Psoas muscle (tissue), 8 donors: ENCODE measurements around the gene ITGA4. TPM values are rescaled to one million over a fixed set of nuclear protein-coding genes. Genes with fewer than 3 reads are reported as not detected.

Experiments used
- ATAC-seq, 4 donors: fragments of 200-7000 bp; cut with Tn5 transposase; one replicate each; pipeline ENCODE4 v1.9.1; 2020; ENCODE audit warnings: moderate library complexity in 3 of 4, mild to moderate bottlenecking in 2 of 4
- DNase-seq, 2 donors: peaks; one replicate each; pipeline ENCODE4 v3.0.0-alpha.2; 2020
- H3K27ac ChIP-seq: fragments of 200-600 bp; one replicate; pipeline ENCODE4 v1.8.0; 2022
- H3K27me3 ChIP-seq, 3 donors: fragments of 200-600 bp in 1 of 3; one replicate each; pipeline versions ENCODE4 v1.6.1 to v1.8.0; 2013 to 2022; ENCODE audit warnings: low read length in 2 of 3, mild to moderate bottlenecking in 2 of 3, moderate library complexity in 1 of 3; ENCODE audit not compliant: insufficient read depth in 3 of 3
- H3K36me3 ChIP-seq, 2 donors: fragments of 200-600 bp in 1 of 2; one replicate each; pipeline versions ENCODE4 v1.6.1 to v1.8.0; 2013 to 2022; ENCODE audit warnings: low read depth in 1 of 2, mild to moderate bottlenecking in 1 of 2, moderate library complexity in 1 of 2; ENCODE audit not compliant: insufficient read depth in 1 of 2
- H3K4me1 ChIP-seq: fragments of 200-600 bp; one replicate; pipeline ENCODE4 v1.8.0; 2022
- H3K4me3 ChIP-seq: fragments of 200-600 bp; one replicate; pipeline ENCODE4 v1.8.0; 2022; ENCODE audit warnings: mild to moderate bottlenecking
- H3K9me3 ChIP-seq: fragments of 200-600 bp; one replicate; pipeline ENCODE4 v1.8.0; 2022
- WGBS, 3 donors: extraction: QIAGEN DNeasy Blood & Tissue Kit; methylation state at CpG; one replicate each; pipeline versions ENCODE4 v1.1.6 to v1.1.7; 2013; 5-methylcytosine and 5-hydroxymethylcytosine counted together
- intact Hi-C, 2 donors: fragments of 100-400 bp; cut with DNase I; formaldehyde crosslinking; loops; one replicate each; pipeline versions ENCODE4 v1.11.0 to v1.14.2; 2022
- polyA plus RNA-seq, 3 donors: library from polyadenylated mRNA; stranded (reverse); fragments of 200-250 nt; gene quantifications; one replicate each; pipeline ENCODE4 v1.2.3, GENCODE V29; 2013
- total RNA-seq, 4 donors: library from RNA; stranded (reverse); fragmentation: NEBNext Ultra II Directional in 2 of 4; extraction: Animal tissue kit (Norgen Biotek cat#: 25700) in 2 of 4; gene quantifications; one replicate each; pipeline versions ENCODE4 v1.2.1 to v1.2.4, GENCODE V29; 2021 to 2023
- TF ChIP-seq, protein P1 (sequence below): fragments of 200-600 bp; IDR thresholded peaks from one replicate; pipeline ENCODE4 v1.8.0; 2022; ENCODE audit warnings: antibody characterized with exemption
- donor health status: healthy with polysubstance abuse.
- donor health status: DM: no; HTN: no; CAD: no; lungs with moderate emphysema.
- donor health status: Bipolar disorder and iron deficiency.
- donor health status: healthy.
- donor health status: DM: yes; HTN: yes; CAD: no.
- donor health status: DM: no; HTN: no; CAD: no.
- donor health status: DM: no; HTN: no; CAD: no.
- donor health status: DM: yes; HTN: yes; CAD: no.

Gene ITGA4
- total and polyA plus RNA-seq, 7 donors, result 0.16 to 2.6 (median 0.85) TPM

DNA sequence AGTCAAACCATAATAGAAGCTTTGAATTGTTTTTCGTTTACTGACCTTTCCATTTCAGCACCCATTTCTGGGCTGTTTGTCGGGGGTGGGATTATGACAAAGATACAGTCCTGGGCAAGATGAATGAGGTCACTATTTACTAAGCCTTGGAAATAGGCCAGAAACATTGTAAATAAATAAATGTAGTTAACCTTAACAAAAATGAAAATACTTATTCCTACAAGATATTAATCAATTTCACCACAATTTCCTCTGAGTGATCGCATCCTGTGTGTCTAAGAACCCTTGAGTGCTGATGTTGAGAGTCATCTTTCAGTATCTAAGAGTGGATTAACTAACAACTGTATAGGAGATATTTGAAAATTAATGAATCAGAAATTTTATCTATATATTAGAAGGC is 14.0 kb downstream of the ITGA4 start:
- 83 to 87% (median 83%) methylated on average over 3 of the region's 3 CpGs for WGBS, 3 donors
- ATAC-seq (no peak), DNase-seq (no peak)
- H3K4me1 ChIP-seq, result no peaks in the 10 kb centered on the region
- TF ChIP-seq, protein P1, sequence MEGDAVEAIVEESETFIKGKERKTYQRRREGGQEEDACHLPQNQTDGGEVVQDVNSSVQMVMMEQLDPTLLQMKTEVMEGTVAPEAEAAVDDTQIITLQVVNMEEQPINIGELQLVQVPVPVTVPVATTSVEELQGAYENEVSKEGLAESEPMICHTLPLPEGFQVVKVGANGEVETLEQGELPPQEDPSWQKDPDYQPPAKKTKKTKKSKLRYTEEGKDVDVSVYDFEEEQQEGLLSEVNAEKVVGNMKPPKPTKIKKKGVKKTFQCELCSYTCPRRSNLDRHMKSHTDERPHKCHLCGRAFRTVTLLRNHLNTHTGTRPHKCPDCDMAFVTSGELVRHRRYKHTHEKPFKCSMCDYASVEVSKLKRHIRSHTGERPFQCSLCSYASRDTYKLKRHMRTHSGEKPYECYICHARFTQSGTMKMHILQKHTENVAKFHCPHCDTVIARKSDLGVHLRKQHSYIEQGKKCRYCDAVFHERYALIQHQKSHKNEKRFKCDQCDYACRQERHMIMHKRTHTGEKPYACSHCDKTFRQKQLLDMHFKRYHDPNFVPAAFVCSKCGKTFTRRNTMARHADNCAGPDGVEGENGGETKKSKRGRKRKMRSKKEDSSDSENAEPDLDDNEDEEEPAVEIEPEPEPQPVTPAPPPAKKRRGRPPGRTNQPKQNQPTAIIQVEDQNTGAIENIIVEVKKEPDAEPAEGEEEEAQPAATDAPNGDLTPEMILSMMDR, result no peak
- intact Hi-C loops, result no loop called here
- no peaks in the 10 kb centered on the region for H3K9me3 ChIP-seq
- no peak overlapping the region for H3K4me3 ChIP-seq
- H3K27ac ChIP-seq, result no peak overlapping the region
- H3K36me3 ChIP-seq, result no peaks in the 10 kb centered on the region
- peaks cover 0 to 6% (median 0%) of the 10 kb centered on the region in 3 donors for H3K27me3 ChIP-seq

DNA sequence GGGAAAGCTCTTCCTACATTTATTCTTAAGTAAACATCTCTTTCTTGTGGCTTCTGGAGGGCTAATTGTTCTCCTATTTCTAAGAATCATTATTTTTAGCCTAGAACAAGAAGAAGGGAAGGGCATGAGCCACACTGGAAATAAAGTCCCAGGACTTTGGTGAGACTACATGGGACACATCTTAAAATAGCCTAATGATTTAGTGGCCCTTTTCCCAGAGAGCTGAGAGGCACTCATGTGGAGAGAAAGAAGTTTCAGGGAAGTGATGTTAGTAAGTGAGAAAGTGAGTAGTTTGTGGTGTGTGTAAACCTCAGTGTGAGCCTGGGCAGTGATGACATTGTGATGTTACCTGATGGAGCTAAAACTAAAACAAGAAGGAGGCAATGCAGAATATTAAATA is 14.6 kb downstream of the ITGA4 start:
- Histone ChIP-seq H3K4me1 (no peaks in the 10 kb centered on the region), H3K4me3 (no peak overlapping the region), H3K36me3 (no peaks in the 10 kb centered on the region), H3K9me3 (no peaks in the 10 kb centered on the region), H3K27me3 (peaks cover 0 to 6% (median 0%) of the 10 kb centered on the region in 3 donors), H3K27ac (no peak overlapping the region)
- TF ChIP-seq, protein P1, result no peak
- ATAC-seq, result no peak
- intact Hi-C loops, result no loop called here
- no peak for DNase-seq

DNA sequence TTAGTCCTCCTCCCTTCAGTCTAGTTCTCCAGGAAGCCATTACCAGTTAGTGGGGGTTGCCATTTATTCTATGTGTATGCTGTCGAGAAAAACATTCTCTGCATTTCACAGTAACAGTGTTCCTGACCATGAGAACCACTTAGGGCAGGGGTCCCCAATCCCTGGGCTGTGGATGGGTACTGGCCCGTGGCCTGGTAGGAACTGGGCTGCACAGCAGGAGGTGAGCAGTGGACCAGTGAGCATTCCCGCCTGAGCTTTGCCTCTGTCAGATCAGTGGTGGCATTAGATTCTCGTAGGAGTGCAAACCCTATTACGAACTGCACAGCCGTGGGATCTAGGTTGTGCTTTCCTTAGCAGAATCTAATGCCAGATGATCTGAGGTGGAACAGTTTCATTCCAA is 15.8 kb downstream of the ITGA4 start:
- WGBS, 3 donors, result 86 to 89% (median 88%) methylated on average over 6 of the region's 6 CpGs
- Histone ChIP-seq H3K27me3 (peaks cover 0 to 2% (median 0%) of the 10 kb centered on the region in 3 donors), H3K4me1 (no peaks in the 10 kb centered on the region)

DNA sequence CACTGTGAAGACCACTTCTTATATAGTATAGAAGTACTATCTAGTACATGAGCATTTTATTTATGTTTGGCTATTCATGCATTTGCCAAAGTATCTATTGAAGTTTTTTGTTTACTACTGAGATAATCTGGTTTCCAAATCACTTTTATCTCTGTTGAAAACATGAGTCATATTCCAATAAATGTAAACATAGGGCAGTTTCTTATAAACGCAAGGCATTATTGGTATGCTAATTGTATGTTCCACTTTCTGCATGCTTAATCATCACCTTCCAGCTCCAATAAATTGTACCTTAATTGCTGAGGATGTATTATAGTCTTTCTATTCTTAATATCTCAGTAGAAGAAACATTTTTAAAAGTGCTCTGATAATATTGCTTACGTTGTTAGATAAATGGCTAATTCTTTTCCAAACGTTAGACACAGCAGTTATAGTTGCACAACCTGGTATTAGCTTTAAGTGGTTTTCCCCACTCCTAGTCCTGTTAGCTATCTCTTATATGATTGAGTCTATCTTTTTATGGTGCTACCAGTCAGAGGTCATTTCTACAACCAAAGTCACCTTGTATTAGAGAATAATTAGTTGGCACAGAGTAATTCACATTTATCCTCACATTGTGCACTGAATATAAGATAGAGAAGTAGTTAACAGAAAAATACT is 17.2 kb downstream of the ITGA4 start:
- no peaks in the 10 kb centered on the region for H3K36me3 ChIP-seq
- no peak overlapping the region for H3K27ac ChIP-seq
- no peak overlapping the region for H3K4me3 ChIP-seq
- intact Hi-C loops, result no loop called here
- TF ChIP-seq, protein P1, result no peak
- H3K27me3 ChIP-seq, result peaks cover 0 to 2% (median 0%) of the 10 kb centered on the region in 3 donors
- H3K4me1 ChIP-seq, result no peaks in the 10 kb centered on the region
- no peaks in the 10 kb centered on the region for H3K9me3 ChIP-seq
- DNase-seq (no peak), ATAC-seq (no peak)
- 54 to 68% (median 55%) methylated on average over 3 of the region's 3 CpGs for WGBS, 3 donors

More for the DNA sequence above, 15.8 kb downstream of the ITGA4 start:
- no peak for DNase-seq
- intact Hi-C loops, result no loop called here
- Histone ChIP-seq H3K9me3 (no peaks in the 10 kb centered on the region), H3K36me3 (no peaks in the 10 kb centered on the region), H3K27ac (no peak overlapping the region), H3K4me3 (no peak overlapping the region)
- TF ChIP-seq, protein P1, result no peak
- no peak for ATAC-seq

DNA sequence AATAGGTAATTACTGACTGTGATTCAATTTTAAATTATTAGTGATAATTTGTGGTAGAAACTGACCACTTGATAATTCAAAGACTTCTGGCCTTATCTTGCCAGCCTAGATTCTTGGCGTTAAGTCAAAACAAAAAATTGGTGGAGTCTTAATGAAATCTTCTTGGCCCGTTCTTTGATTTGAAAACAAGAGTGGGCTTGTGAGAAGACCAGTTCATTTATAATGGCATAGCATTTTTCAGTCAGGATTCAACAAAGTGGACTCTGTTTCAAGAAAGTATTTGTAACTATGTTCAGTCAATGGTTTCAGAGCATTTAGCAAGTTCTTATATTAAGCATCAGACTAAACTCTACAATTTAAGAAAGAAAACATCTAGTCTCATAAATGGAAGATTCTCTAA is 26.0 kb downstream of the ITGA4 start:
- Histone ChIP-seq H3K27me3 (no peaks in the 10 kb centered on the region), H3K36me3 (no peaks in the 10 kb centered on the region), H3K4me1 (no peaks in the 10 kb centered on the region), H3K27ac (no peak overlapping the region), H3K9me3 (no peaks in the 10 kb centered on the region), H3K4me3 (no peak overlapping the region)
- intact Hi-C loops, result no loop called here
- DNase-seq, result no peak
- TF ChIP-seq, protein P1, result no peak
- WGBS, 3 donors, result 78 to 84% (median 82%) methylated on average over 2 of the region's 2 CpGs
- ATAC-seq, result no peak
